ENCODE data around the gene CAMK4. TPM values are rescaled to one million over a fixed set of nuclear protein-coding genes. Genes with fewer than 3 reads are reported as not detected.
A peak's percentile ranks its signal among the peaks of the same experiment; 100 is the strongest.

The CAMK4 gene
- total RNA-seq, 1 donor from 2014 or later, result 0.72 TPM

GRCh38 chr5:111461934-111462333, 237.8 kb downstream of the CAMK4 start:
- peaks cover 12% of the 10 kb centered on the region for H3K9me3 Mint-ChIP-seq (ENCODE audit: low read depth)
- H3K36me3 Mint-ChIP-seq (ENCODE audit: low read depth), result no peaks in the 10 kb centered on the region
- no peak for DNase-seq (ENCODE audit: low spot score)
- TF ChIP-seq, protein P1, sequence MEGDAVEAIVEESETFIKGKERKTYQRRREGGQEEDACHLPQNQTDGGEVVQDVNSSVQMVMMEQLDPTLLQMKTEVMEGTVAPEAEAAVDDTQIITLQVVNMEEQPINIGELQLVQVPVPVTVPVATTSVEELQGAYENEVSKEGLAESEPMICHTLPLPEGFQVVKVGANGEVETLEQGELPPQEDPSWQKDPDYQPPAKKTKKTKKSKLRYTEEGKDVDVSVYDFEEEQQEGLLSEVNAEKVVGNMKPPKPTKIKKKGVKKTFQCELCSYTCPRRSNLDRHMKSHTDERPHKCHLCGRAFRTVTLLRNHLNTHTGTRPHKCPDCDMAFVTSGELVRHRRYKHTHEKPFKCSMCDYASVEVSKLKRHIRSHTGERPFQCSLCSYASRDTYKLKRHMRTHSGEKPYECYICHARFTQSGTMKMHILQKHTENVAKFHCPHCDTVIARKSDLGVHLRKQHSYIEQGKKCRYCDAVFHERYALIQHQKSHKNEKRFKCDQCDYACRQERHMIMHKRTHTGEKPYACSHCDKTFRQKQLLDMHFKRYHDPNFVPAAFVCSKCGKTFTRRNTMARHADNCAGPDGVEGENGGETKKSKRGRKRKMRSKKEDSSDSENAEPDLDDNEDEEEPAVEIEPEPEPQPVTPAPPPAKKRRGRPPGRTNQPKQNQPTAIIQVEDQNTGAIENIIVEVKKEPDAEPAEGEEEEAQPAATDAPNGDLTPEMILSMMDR (IDR thresholded peaks at IDR 0.05), result no peak
- H3K4me3 Mint-ChIP-seq (ENCODE audit: unreplicated experiment), result no peak overlapping the region
- no peaks in the 10 kb centered on the region for H3K4me1 Mint-ChIP-seq (ENCODE audit: low read depth)
- peaks cover 9% of the 10 kb centered on the region for H3K27me3 Mint-ChIP-seq (ENCODE audit: low read depth)
- H3K27ac Mint-ChIP-seq (ENCODE audit: unreplicated experiment), result no peak overlapping the region

- no peaks in the 10 kb centered on the region for H3K36me3 Mint-ChIP-seq (ENCODE audit: low read depth)
- DNase-seq (ENCODE audit: low spot score), result no peak
- no peaks in the 10 kb centered on the region for H3K4me1 Mint-ChIP-seq (ENCODE audit: low read depth)
- TF ChIP-seq, protein P1 (IDR thresholded peaks at IDR 0.05), result no peak
- H3K27ac Mint-ChIP-seq (ENCODE audit: unreplicated experiment), result no peak overlapping the region
- H3K9me3 Mint-ChIP-seq (ENCODE audit: low read depth), result peaks cover 12% of the 10 kb centered on the region
- H3K27me3 Mint-ChIP-seq (ENCODE audit: low read depth), result peaks cover 9% of the 10 kb centered on the region
- H3K4me3 Mint-ChIP-seq (ENCODE audit: unreplicated experiment), result no peak overlapping the region
Observed at GRCh38 chr5:111463311-111463710, 239.1 kb downstream of the CAMK4 start.

- Mint-ChIP-seq H3K27ac (ENCODE audit: unreplicated experiment) (no peak overlapping the region), H3K27me3 (ENCODE audit: low read depth) (peaks cover 7% of the 10 kb centered on the region), H3K9me3 (ENCODE audit: low read depth) (peaks cover 19% of the 10 kb centered on the region), H3K36me3 (ENCODE audit: low read depth) (peaks cover 1% of the 10 kb centered on the region), H3K4me3 (ENCODE audit: unreplicated experiment) (no peak overlapping the region), H3K4me1 (ENCODE audit: low read depth) (no peaks in the 10 kb centered on the region)
- TF ChIP-seq, protein P1 (IDR thresholded peaks at IDR 0.05), result no peak
- no peak for DNase-seq (ENCODE audit: low spot score)
Observed at GRCh38 chr5:111469293-111469896, 245.2 kb downstream of the CAMK4 start.

DNA sequence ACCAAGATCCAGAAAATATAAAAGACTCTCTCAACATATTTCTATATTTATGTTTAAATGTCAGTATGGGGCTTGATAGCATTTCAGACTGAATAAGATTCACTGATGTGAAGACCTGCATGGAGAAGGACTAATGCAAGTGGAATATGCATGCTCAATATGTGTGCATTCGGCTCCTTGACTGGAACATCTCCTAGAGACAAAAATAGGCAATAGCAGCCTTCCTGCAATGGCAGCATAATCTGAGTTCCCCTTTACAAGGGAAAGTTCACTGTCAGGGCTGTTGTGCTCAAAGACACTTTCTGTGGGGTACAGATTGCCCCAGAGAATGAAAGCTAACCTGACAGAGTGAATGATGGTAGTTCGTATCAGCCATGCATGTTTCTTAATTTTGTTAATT, 245.7 kb downstream of the CAMK4 start:
- Mint-ChIP-seq H3K27me3 (ENCODE audit: low read depth) (peaks cover 7% of the 10 kb centered on the region), H3K4me1 (ENCODE audit: low read depth) (no peaks in the 10 kb centered on the region), H3K4me3 (ENCODE audit: unreplicated experiment) (no peak overlapping the region), H3K9me3 (ENCODE audit: low read depth) (peaks cover 17% of the 10 kb centered on the region), H3K36me3 (ENCODE audit: low read depth) (peaks cover 1% of the 10 kb centered on the region), H3K27ac (ENCODE audit: unreplicated experiment) (no peak overlapping the region)
- DNase-seq (ENCODE audit: low spot score), result no peak
- TF ChIP-seq, protein P1 (IDR thresholded peaks at IDR 0.05), result peak; percentile 9

GRCh38 chr5:111472096-111472495, 247.9 kb downstream of the CAMK4 start:
- Mint-ChIP-seq H3K4me3 (ENCODE audit: unreplicated experiment) (no peak overlapping the region), H3K27me3 (ENCODE audit: low read depth) (no peaks in the 10 kb centered on the region), H3K36me3 (ENCODE audit: low read depth) (peaks cover 1% of the 10 kb centered on the region), H3K27ac (ENCODE audit: unreplicated experiment) (no peak overlapping the region), H3K4me1 (ENCODE audit: low read depth) (no peaks in the 10 kb centered on the region), H3K9me3 (ENCODE audit: low read depth) (peaks cover 7% of the 10 kb centered on the region)
- DNase-seq (ENCODE audit: low spot score), result no peak
- TF ChIP-seq, protein P1 (IDR thresholded peaks at IDR 0.05), result no peak

Measured in chondrocyte (in vitro differentiated cells).